NCI-H1417 treated with DMSO at 0.1 percent for 48 hours (cell line): ENCODE data around the gene SEC22A.

Source experiments
- DNase-seq: peaks from one replicate; lab custom pipeline; 2025; lab: John Stamatoyannopoulos, UW

The SEC22A gene

DNA sequence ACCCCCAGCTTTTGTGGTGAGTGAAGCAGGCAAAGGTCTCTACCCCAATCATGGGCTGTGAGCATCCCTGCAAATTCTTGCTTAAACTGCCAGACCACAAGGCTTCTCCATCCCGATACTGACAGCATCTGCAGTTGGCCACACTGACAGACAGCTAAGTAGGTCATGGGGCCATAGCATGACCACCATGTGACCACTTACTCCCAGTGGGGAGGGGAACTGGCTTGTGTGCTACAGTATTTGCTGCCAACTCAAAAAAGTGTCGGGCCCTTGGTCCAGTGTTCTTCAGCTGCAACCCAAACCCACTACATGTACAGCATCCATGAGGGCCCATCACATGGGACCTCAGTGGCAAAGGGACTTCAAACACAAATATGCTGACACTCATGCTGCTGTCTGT is 103.4 kb downstream of the SEC22A start:
- no peak for DNase-seq

DNA sequence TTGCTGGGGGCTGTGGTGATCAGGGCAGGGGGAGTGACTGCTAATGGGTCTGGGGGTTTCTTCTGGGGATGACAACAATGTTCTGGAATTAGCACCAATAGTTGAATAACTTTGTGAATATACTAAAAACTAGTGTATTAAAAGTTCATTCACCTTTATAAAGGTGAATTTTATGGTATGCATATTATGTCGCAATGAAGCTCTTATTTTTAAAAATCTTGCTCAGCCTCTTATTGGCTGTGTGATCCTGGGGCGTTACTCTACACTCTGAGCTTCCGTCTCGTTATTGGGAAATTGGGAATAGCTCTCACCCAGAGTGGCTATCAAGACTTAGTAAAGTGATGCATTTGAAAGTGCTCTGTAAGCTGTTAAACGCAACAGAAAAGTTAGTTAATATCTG is 105.3 kb downstream of the SEC22A start:
- DNase-seq = no peak

DNA sequence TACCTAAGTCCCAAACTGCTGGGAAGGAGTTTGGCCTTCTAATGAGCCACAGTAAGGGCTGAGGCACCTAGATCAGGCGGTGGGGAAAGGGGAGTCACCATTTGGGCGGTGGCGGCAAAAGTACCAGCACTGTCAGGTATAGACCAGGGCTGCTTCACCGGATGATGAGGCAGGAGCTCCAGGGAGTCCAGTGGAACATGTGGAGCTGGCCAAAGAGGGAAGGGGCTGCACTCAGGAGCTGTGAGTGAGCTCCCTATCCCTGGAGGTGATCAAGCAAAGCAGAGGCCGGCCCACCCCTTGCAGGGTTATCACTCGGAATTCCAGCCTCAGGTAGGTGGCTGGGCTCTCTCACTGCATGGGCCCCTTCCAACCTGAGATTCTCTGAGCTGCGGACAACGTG is 108.4 kb downstream of the SEC22A start:
- no peak for DNase-seq

DNA sequence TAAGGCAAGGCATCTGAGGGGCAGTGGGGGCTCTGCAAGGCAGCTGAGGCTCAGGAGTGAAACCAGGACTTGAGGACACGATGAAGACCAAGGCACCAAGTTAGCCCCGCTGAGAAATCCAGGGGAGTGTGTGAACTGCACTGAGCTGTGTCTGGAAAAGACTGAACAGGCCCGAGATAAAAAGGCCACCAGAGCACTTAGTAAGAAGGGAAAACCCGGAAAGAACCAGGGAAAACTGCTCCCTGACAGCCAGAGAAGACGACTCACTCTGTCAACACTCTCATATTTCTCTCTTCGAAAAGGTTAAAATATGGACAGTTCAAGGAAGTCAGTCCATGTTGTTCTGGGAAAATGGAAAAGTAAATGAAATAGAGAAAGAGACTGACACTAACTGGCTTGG is 109.0 kb downstream of the SEC22A start:
- no peak for DNase-seq

DNA sequence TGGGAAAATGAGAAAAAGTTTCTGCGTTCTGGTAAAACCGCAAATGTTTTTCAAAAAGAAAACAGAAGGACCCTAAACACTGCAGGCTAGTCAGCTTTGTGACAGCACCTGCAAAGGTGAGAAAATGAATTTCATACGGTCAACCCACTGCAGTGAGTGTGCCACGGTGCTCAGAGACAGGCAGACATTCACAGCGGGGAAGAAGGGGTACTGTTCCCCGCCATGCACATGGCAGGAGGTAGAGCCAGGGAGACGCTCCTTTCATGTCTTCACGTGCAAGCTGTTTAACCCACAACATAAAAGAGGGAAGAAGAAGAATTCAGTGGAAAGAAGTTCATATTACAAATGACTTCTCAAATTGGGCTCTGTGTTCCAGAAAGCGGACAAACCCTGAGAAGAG is 109.5 kb downstream of the SEC22A start:
- DNase-seq = no peak

DNA sequence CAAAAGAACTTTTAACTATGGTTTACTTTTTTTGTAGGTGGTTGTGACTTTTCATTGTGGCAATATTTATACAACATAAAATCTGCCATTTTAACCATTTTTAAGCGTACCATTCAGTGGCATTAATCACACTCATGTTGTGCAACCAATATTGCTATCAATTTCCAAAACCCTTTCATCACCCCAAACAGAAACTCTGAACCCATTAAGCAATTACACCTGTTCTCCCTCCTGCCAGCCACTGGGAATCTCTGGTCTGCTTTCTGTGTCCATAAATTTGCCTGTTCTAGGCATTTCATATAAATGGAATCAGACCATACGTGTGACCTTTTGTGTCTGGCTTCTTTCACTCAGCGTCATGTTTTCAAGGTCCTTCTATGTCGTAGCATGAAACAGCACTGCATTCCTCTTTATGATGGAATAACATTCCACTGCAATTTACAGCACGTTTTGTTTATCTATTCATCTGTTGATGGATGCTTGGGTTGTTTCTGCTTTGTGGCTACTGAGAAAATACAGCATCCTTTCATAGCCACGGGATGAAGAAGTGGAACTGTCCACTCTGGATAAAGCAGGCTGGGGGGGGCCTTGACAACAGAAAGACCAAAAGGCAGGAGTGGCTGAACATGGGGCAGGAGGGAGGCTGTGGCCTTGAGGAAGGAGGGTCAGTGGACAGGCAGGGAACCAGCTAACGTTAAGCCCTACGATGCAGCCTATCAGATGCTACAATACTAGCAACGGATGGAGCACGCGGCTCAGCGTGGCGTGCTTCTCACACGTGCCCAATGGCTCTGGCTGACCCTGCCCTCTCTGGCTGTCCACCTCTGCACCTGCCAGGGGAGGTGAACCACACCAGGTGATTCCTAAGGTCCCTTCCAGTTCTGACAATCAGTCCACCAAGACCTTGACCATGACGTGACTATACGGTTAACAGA is 110.9 kb downstream of the SEC22A start:
- DNase-seq = no peak

DNA sequence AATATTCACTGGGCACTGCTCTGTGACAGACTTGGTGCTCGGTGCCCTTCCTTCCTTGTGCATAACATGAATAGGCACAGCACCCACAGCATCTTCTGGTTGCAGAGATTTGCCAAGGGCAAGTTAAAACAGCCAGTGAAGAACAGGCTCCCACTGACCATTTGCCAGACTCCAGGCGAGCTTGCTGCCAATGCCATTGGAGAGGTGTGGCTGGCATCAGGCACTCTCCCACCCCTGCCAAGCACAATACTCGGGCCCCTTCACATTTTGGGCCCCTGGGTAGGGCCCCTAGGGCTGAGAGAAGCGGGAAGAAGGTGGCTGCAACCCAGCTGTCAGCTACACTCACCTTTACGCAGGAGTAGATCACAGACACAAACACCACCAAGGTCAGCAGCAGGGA is 112.1 kb downstream of the SEC22A start:
- DNase-seq = no peak

DNA sequence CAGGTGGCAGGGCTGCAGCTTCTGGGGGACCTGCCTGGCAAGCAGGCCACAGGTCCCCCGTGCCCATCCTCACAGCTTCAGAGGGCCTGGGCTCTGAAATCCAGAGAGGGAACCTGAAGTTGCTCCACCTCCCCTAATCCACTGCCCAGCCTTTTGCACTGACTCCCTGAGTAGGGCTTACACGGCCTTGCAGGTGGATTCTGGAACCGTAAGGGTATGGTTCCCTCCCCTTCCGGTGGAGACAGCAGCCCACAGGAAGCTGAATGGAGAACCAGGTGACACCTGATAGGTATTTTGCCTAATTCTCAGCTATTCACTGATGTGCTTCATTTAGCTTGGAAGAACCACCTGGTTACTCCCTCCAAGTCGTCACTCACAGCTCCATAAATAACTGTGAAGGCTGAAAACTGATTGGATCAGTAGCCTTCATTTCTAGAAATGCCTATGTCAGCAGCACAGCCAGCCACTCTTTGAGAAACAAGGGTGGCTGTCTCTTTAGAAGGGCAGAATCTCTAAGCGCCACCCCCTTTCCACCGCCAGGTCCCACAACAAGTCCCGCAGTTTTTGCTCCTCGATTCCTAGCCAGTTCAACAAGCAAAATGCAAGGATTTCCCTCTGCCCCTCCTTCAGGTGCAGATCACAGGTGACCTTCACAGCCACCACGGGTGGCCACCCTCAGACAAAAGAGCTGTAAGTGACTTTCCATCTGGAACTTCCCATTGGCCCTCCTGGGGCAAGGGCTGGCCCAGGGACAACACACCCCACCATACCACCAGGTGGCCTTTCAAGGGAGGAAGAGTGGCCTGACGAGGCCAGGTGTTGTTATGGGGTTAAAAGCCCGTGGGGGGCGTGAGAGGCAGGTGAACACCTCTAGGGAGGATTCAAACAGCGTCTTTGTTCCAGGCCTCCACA is 112.9 kb downstream of the SEC22A start:
- DNase-seq = peak; percentile 69

DNA sequence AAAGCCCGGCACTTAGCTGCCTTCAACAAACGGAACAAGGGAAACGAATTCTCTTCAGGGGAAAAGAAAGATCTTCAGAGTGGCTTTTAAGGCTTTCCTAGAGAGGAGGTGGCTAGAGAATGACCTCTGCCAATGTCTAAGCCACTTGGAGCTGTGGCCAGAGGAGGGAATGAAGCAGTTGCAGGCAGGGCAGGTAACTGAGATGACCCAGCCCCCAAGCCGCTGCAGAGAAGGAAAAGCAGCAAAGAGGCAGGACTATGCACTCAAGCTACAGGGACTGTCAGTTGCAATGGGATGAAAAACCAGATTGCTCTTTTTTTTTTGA is 113.5 kb downstream of the SEC22A start:
- DNase-seq = no peak

DNA sequence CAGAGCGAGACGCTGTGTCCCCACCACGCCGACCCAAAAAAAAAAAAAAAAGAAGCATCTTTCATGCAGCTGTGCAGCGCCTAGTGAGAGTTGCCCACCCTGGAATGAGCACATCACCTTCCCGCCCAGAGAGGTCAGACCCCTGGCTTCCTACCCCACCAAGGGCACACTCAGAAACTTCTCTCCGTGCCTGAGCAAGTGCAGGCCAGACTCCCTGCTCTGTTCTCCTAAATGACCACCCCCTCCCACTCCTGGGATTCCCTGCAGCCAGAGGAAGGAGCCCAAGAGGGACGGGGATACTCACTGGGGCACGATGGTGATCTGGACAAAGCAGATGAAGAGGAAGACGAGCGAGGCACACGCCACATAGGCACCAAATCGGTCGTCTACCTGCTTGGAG is 116.0 kb downstream of the SEC22A start:
- no peak for DNase-seq

DNA sequence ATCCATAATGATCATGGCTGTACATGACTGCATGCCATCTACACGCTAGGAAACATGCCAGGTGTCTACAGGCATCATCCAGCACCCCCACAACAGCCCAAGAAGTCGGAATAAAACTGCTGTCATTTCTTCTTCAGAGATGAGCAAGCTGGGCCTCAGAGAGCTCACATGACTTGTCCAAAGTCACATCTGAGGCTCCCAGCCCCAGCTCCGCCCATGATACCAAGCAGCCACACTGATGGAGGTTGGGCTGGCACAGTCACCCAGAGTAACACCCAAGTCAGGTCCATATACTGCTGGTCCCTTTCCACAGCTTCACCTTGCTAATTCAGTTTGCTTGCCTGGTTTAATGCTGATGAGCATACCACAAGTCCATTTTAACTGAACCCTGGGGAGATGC is 116.6 kb downstream of the SEC22A start:
- no peak for DNase-seq

DNA sequence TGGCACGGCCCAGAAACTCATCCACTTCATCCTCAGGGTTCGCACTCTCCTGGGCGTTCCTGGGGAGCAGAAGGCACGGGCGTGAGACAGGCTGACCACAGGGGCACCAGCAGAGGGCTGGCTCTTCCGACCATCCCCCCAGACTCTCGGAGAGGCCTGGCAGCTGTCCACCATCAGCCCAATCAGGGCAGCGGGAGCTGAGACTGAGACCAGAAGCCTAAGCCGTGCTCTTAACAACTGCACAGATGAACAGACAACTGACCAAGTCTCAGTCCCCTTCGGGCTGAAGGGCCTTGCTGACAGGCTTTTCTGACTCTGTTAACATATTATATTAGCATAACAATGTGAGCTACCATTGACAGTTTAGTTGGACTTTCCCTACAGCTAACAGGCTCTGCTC is 118.0 kb downstream of the SEC22A start:
- DNase-seq = no peak

DNA sequence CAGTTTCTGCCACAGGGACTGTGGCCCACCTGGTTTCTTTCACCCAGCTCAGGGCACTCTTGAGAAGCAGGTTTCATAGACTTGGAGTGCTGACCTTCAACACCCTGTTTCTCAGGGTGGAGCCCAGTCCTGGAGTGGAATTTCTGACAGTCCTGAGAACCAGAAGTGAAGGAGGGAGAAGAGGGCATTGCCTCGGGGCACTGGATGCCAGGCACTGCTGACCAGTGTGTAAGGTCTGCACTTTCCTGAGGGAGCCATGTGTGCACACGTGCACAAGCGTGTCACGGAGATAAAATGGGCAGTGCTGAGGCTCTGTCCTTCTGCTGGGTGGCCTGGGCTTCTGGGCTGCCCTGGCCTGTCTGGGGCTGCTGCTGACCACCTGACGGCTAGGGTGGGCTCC is 118.5 kb downstream of the SEC22A start:
- no peak for DNase-seq

DNA sequence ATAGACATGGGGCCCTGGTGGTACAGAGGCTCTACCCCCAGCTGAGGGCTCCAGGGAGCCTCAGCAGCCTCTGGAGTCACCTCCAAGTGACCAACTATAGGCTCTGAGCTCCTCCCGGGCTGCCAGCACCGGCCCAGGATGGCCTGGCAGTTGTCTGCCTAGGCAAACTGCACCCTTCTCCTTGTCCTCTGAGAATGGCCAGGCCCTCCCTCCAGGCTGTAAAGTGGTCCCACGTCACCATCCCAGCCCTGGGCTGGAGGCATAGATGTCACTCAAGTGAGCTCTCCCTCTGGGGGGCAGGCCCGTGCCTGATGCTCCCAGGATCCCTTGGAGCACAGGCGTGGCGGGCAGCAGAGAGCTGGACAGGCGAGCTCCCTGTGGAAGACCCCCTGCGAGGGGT is 120.1 kb downstream of the SEC22A start:
- DNase-seq = no peak

DNA sequence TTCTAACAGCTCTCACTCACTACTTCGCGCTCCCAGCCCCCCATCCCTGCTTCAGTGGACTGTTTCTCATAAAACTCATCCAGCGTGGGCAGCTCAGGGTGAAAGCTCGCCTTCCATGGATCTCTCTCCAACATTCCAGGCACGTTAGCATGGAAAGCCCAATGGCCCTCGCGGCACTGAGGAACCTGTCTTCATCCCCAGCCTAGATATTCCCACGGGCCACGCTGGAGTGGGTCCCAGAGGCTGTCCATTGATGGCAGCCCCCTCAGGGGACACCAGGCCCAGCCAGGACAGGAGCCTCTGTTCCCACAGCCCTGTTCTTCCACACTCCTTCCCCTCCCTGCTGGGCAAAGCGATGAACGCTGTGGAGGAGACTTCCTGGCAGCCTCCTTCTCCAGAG is 121.1 kb downstream of the SEC22A start:
- DNase-seq = no peak
